IMR-90 (cell line): ENCODE results near the gene RASSF4.
A peak's percentile ranks its signal among the peaks of the same experiment; 100 is the strongest.

Experiments
- BHLHE40 ChIP-seq: fragments of 150-350 bp; IDR thresholded peaks from 2 replicates; pipeline ENCODE4 v1.6.1; 2016; ENCODE audit warnings: mild to moderate bottlenecking, low read depth, low read length
- CTCF ChIP-seq: conservative IDR thresholded peaks from 2 replicates; pipeline ENCODE4 v1.5.1; 2012; ENCODE audit warnings: mild to moderate bottlenecking, low read depth, low read length, improper control_type of control experiment
- FOS ChIP-seq: fragments of 150-350 bp; IDR thresholded peaks from 2 replicates; pipeline ENCODE4 v1.6.1; 2016; ENCODE audit warnings: low read depth, low read length
- MAFK ChIP-seq: IDR thresholded peaks from 2 replicates; pipeline ENCODE4 v1.6.1; 2012; ENCODE audit warnings: low read depth, low read length, improper control_type of control experiment
- POLR2A ChIP-seq: IDR thresholded peaks from 2 replicates; pipeline ENCODE4 v1.6.1; 2012; ENCODE audit warnings: mild to moderate bottlenecking, low read depth, low read length
- RAD21 ChIP-seq: IDR thresholded peaks from 2 replicates; pipeline ENCODE4 v1.6.1; 2012; ENCODE audit warnings: low read length, improper control_type of control experiment
- RFX5 ChIP-seq: IDR thresholded peaks from 2 replicates; pipeline ENCODE4 v1.8.0; 2012; ENCODE audit warnings: low read depth, mild to moderate bottlenecking, low read length, moderate library complexity

DNA sequence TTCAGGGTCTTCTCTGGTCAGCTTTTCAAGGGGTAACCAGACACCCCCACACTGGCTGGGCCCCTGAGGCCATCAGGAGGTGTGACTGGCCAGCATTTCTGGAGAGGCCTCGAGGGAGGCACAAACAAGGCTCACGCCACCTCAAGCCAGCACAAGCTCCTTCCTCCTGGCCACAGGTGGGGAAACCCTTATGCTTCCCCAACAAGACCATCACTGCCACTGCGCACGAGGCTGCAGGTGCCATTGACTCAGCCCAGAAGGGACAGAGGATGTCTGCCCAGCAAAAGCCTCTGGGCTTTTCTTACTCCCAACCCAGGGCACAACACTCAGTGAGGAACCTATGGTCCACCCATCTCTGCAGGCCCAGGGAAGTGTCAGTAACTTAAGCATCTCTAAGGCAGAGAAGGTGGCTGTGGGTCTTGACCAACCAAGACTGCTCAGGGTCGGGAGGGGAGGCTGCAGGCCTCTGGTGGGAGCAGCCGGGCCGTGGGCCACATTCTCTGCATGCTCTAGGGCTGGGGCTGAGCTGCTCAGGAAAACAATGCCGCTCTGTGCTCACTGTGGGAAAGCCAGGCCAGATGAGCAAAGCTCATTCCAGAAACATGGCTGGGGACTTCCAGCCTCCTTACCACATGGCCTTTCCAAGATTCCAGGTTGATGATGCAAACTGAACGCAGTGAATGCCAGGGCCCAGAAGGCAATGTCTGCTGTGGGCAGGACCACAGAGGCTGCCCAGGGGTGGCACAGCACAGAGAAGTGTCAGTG, 24.2 kb upstream of the RASSF4 start:
- TF ChIP-seq CTCF = no peak
- TF ChIP-seq MAFK = no peak
- TF ChIP-seq RFX5 = no peak
- TF ChIP-seq RAD21 = 0 out of 2 replicates have a peak, but pooled peaks have one; percentile 7
- TF ChIP-seq BHLHE40 = no peak
- no peak for TF ChIP-seq POLR2A
- no peak for TF ChIP-seq FOS
